Parathyroid adenoma (tissue), 2 donors: ENCODE results near the gene KLHL29.

Source experiments
- H2AFZ ChIP-seq: fragments of 300-600 bp; sonication (generic); one replicate; pipeline ENCODE4 v1.7.0; 2017; ENCODE audit warnings: antibody characterized with exemption, mild to moderate bottlenecking
- H3K27ac ChIP-seq: fragments of 300-600 bp; sonication (generic); one replicate; pipeline ENCODE4 v1.7.0; 2017
- H3K27me3 ChIP-seq: fragments of 300-600 bp; sonication (generic); one replicate; pipeline ENCODE4 v1.7.0; 2017; ENCODE audit warnings: low read length; ENCODE audit not compliant: control insufficient read depth, insufficient read depth
- H3K36me3 ChIP-seq: fragments of 300-600 bp; sonication (generic); one replicate; pipeline ENCODE4 v1.7.0; 2017; ENCODE audit warnings: low read length; ENCODE audit not compliant: control insufficient read depth, insufficient read depth
- H3K4me1 ChIP-seq: fragments of 300-600 bp; sonication (generic); one replicate; pipeline ENCODE4 v1.7.0; 2017; ENCODE audit warnings: control low read depth
- H3K4me2 ChIP-seq: fragments of 300-600 bp; sonication (generic); one replicate; pipeline ENCODE4 v1.7.0; 2017; ENCODE audit warnings: low read length
- H3K4me3 ChIP-seq: fragments of 300-600 bp; sonication (generic); one replicate; pipeline ENCODE4 v1.7.0; 2017; ENCODE audit warnings: low read depth, low read length
- H3K79me2 ChIP-seq: fragments of 300-600 bp; sonication (generic); one replicate; pipeline ENCODE4 v1.7.0; 2017; ENCODE audit warnings: control low read depth
- H3K9ac ChIP-seq: fragments of 300-600 bp; sonication (generic); one replicate; pipeline ENCODE4 v1.7.0; 2017; ENCODE audit warnings: mild to moderate bottlenecking
- H3K9me3 ChIP-seq: fragments of 300-600 bp; sonication (generic); one replicate; pipeline ENCODE4 v1.7.0; 2017; ENCODE audit warnings: low read length; ENCODE audit not compliant: control insufficient read depth
- CTCF ChIP-seq: fragments of 300-600 bp; sonication (generic); IDR thresholded peaks from one replicate; pipeline ENCODE4 v1.7.0; 2017; ENCODE audit warnings: antibody characterized with exemption, mild to moderate bottlenecking
- donor health status: primary hyperparathyroidism.

Gene KLHL29

GRCh38 chr2:23569761-23570365 is 184.9 kb downstream of the KLHL29 start:
- Histone ChIP-seq H3K9ac (no peak overlapping the region), H3K4me3 (no peak overlapping the region), H3K27ac (no peak overlapping the region), H3K4me1 (no peaks in the 10 kb centered on the region), H3K27me3 (no peaks in the 10 kb centered on the region), H3K4me2 (no peak overlapping the region), H3K79me2 (no peaks in the 10 kb centered on the region), H2AFZ (no peak overlapping the region), H3K36me3 (no peaks in the 10 kb centered on the region), H3K9me3 (no peaks in the 10 kb centered on the region)
- TF ChIP-seq CTCF: no peak

- no peak overlapping the region for H3K4me2 ChIP-seq
- no peaks in the 10 kb centered on the region for H3K9me3 ChIP-seq
- H3K36me3 ChIP-seq: no peaks in the 10 kb centered on the region
- no peak overlapping the region for H3K27ac ChIP-seq
- no peaks in the 10 kb centered on the region for H3K79me2 ChIP-seq
- H3K4me3 ChIP-seq: no peak overlapping the region
- no peaks in the 10 kb centered on the region for H3K27me3 ChIP-seq
- TF ChIP-seq CTCF: no peak
- H3K4me1 ChIP-seq: no peaks in the 10 kb centered on the region
- H2AFZ ChIP-seq: no peak overlapping the region
- no peak overlapping the region for H3K9ac ChIP-seq
Observed at GRCh38 chr2:23571085-23571484, 186.1 kb downstream of the KLHL29 start.

- Histone ChIP-seq H3K79me2 (no peaks in the 10 kb centered on the region), H2AFZ (no peak overlapping the region), H3K27ac (no peak overlapping the region), H3K4me2 (no peak overlapping the region), H3K36me3 (no peaks in the 10 kb centered on the region), H3K4me3 (no peak overlapping the region), H3K27me3 (no peaks in the 10 kb centered on the region), H3K4me1 (no peaks in the 10 kb centered on the region), H3K9me3 (no peaks in the 10 kb centered on the region), H3K9ac (no peak overlapping the region)
- TF ChIP-seq CTCF: no peak
Observed at GRCh38 chr2:23571527-23572282, 186.7 kb downstream of the KLHL29 start.

GRCh38 chr2:23574919-23575654 is 190.1 kb downstream of the KLHL29 start:
- Histone ChIP-seq H3K4me2 (no peak overlapping the region), H3K79me2 (no peaks in the 10 kb centered on the region), H3K9ac (no peak overlapping the region), H3K4me3 (no peak overlapping the region), H3K36me3 (no peaks in the 10 kb centered on the region), H2AFZ (no peak overlapping the region), H3K27ac (no peak overlapping the region), H3K4me1 (no peaks in the 10 kb centered on the region), H3K27me3 (no peaks in the 10 kb centered on the region), H3K9me3 (no peaks in the 10 kb centered on the region)
- no peak for TF ChIP-seq CTCF
